Uterus (tissue), 2 donors: ENCODE data around the gene C10orf53.

Experiments
- POLR2A ChIP-seq, 2 donors: fragments of 450-650 bp; IDR thresholded peaks; one replicate each; pipeline ENCODE4 v1.6.1; 2016; ENCODE audit warnings: antibody characterized with exemption in 2 of 2, mild to moderate bottlenecking in 1 of 2, moderate library complexity in 1 of 2
- TF ChIP-seq, protein P1 (sequence below), 4 experiments: fragments of 200-600 bp in 2 of 4; fragments of 450-650 bp in 2 of 4; sonication (generic) in 2 of 4; IDR thresholded peaks; one replicate each; pipeline ENCODE4 v1.5.1; 2016 to 2019; ENCODE audit warnings: antibody characterized with exemption in 4 of 4, mild to moderate bottlenecking in 2 of 4, moderate library complexity in 1 of 4

DNA sequence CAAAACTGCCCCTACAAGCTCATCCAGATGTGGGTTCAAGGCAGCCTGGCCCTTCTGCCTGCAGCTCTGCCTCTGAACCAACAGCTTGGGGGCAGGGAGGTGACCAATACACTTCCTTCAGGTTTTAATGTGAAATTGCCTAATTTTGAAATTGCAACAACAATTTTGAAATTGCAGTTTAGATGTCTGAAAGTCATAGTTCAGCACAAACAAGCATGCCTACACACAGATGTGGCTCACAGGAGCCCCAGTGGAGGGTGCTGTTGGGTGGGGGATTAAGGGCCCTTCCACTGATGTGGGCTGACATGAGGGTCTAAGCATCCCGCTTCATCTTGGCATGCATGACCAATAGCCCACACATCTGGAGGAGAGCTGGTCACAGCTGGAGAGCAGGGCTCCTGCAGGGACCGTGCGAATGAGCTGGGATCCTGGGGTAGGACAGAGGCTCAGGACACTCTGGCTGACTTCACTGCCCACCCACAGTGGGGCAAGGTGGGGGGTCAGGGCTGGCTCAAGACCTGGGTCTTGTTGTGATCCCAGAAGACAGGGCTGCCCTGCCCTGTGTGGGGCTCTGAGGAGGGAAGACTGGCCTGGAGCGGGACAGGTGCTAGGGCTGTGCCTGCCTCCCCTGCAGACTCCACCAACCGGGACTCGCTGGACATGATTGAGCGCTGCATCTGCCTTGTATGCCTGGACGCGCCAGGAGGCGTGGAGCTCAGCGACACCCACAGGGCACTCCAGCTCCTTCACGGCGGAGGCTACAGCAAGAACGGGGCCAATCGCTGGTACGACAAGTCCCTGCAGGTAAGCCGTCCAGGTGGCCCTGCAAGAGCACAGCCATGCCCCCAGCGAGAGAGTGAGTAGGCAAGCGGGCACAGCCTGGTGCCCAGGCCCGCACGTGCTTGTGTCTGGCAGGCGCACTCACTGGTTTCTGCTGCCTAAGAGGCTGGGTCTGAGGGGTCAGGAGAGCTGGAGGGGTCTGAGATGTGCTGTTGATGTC is 33.3 kb upstream of the C10orf53 start:
- no peak for TF ChIP-seq POLR2A (IDR thresholded peaks at IDR 0.05)
- TF ChIP-seq, protein P1, sequence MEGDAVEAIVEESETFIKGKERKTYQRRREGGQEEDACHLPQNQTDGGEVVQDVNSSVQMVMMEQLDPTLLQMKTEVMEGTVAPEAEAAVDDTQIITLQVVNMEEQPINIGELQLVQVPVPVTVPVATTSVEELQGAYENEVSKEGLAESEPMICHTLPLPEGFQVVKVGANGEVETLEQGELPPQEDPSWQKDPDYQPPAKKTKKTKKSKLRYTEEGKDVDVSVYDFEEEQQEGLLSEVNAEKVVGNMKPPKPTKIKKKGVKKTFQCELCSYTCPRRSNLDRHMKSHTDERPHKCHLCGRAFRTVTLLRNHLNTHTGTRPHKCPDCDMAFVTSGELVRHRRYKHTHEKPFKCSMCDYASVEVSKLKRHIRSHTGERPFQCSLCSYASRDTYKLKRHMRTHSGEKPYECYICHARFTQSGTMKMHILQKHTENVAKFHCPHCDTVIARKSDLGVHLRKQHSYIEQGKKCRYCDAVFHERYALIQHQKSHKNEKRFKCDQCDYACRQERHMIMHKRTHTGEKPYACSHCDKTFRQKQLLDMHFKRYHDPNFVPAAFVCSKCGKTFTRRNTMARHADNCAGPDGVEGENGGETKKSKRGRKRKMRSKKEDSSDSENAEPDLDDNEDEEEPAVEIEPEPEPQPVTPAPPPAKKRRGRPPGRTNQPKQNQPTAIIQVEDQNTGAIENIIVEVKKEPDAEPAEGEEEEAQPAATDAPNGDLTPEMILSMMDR (IDR thresholded peaks at IDR 0.05), result no peak
